Dendritic cell treated with granulocyte-macrophage colony-stimulating factor and Interleukin-4, amounts not matched to agents 40 ng/mL and 50 ng/mL, for 4 days (primary cell): Measurements from ENCODE around the gene CFAP69.

Source experiments
- H3K27ac Mint-ChIP-seq: one replicate; pipeline ENCODE4 v1.8.0; 2022; ENCODE audit warnings: mild to moderate bottlenecking, mixed read lengths
- H3K27me3 Mint-ChIP-seq: one replicate; pipeline ENCODE4 v1.8.0; 2022; ENCODE audit warnings: mild to moderate bottlenecking, mixed read lengths
- H3K36me3 Mint-ChIP-seq: one replicate; pipeline ENCODE4 v1.8.0; 2022; ENCODE audit warnings: low read depth, mixed read lengths
- H3K4me1 Mint-ChIP-seq: one replicate; pipeline ENCODE4 v1.8.0; 2022; ENCODE audit warnings: low read depth, mixed read lengths
- H3K4me3 Mint-ChIP-seq: one replicate; pipeline ENCODE4 v1.8.0; 2022; ENCODE audit warnings: mild to moderate bottlenecking, moderate library complexity, mixed read lengths
- H3K9me3 Mint-ChIP-seq: one replicate; pipeline ENCODE4 v1.8.0; 2022; ENCODE audit warnings: mixed read lengths
- intact Hi-C: fragments of 100-400 bp; cut with micrococcal nuclease; formaldehyde crosslinking; loops from one replicate; pipeline ENCODE4 v1.15.0; 2022

The CFAP69 gene

DNA sequence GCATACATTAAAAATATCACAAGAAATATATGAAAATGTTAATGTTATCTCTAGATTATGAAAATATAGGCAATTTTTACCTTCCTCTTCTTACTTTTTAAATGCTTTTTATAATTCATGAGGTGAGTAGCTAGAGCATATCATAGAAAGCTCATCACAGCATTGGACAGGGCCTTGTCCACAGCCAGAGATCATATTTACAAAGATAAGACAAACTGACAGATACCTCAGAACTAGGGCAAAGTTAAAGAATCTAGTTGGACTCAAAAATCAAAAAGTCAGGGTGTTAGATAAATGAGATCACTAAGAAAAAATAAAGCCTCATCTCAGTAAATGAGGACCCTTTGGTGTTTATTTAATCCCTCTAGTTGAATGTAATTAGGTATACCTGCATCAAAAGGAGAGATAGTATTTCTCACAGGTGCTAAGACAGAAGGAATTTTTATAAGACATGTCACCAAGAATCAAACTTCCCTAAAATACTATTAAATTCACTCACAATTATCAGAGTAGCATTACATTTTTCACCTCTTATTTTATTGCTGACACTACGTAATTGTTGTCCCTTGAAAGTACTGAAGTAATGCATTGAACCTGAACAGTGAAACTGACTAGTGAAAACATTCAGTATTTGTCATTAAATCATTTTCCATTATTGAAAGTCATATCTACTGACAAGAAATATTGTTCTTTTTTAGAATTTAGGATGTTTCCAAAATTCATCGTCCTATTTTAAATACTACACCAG is 25.6 kb downstream of the CFAP69 start:
- H3K27me3 Mint-ChIP-seq, result no peaks in the 10 kb centered on the region
- H3K9me3 Mint-ChIP-seq, result no peaks in the 10 kb centered on the region
- H3K4me3 Mint-ChIP-seq, result no peak overlapping the region
- no peaks in the 10 kb centered on the region for H3K4me1 Mint-ChIP-seq
- no peaks in the 10 kb centered on the region for H3K36me3 Mint-ChIP-seq
- intact Hi-C loops, result no loop called here
- no peak overlapping the region for H3K27ac Mint-ChIP-seq

DNA sequence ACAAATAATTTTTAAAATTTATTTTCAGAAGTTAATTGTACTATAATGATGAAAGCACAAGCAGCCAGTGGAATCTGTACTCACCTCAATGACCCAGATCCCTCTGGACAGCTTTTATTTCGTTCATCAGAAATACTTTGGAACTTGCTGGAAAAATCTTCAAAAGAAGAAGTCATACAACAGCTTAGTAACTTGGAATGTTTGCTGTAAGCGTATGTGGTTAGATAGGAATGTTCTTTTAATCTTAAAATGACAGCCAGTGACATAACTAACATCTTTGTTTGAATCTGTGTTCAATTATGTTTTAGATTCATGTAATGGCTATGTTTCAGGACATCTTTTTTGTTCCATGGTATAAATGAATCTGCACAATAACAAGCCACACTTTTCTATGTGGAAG is 26.8 kb downstream of the CFAP69 start:
- Mint-ChIP-seq H3K27me3 (no peaks in the 10 kb centered on the region), H3K4me3 (no peak overlapping the region), H3K36me3 (no peaks in the 10 kb centered on the region), H3K4me1 (no peaks in the 10 kb centered on the region), H3K27ac (no peak overlapping the region), H3K9me3 (no peaks in the 10 kb centered on the region)
- intact Hi-C loops, result no loop called here

- intact Hi-C loops, result no loop called here
- H3K27ac Mint-ChIP-seq, result no peak overlapping the region
- H3K9me3 Mint-ChIP-seq, result no peaks in the 10 kb centered on the region
- no peaks in the 10 kb centered on the region for H3K4me1 Mint-ChIP-seq
- no peaks in the 10 kb centered on the region for H3K36me3 Mint-ChIP-seq
- no peaks in the 10 kb centered on the region for H3K27me3 Mint-ChIP-seq
- H3K4me3 Mint-ChIP-seq, result no peak overlapping the region
Observed at GRCh38 chr7:90272242-90272641, 27.3 kb downstream of the CFAP69 start.

- H3K9me3 Mint-ChIP-seq, result no peaks in the 10 kb centered on the region
- H3K4me3 Mint-ChIP-seq, result no peak overlapping the region
- H3K4me1 Mint-ChIP-seq, result no peaks in the 10 kb centered on the region
- H3K36me3 Mint-ChIP-seq, result no peaks in the 10 kb centered on the region
- intact Hi-C loops, result no loop called here
- no peaks in the 10 kb centered on the region for H3K27me3 Mint-ChIP-seq
- H3K27ac Mint-ChIP-seq, result no peak overlapping the region
Observed at GRCh38 chr7:90274161-90274560, 29.2 kb downstream of the CFAP69 start.

- intact Hi-C loops, result no loop called here
Observed at GRCh38 chr7:90276033-90276728, 31.2 kb downstream of the CFAP69 start.

GRCh38 chr7:90288154-90288553 is 43.2 kb downstream of the CFAP69 start:
- no peaks in the 10 kb centered on the region for H3K27me3 Mint-ChIP-seq
- H3K4me1 Mint-ChIP-seq, result peaks cover 16% of the 10 kb centered on the region
- intact Hi-C loops, result no loop called here
- no peak overlapping the region for H3K4me3 Mint-ChIP-seq
- no peaks in the 10 kb centered on the region for H3K36me3 Mint-ChIP-seq
- H3K9me3 Mint-ChIP-seq, result peaks cover under 1% of the 10 kb centered on the region
- H3K27ac Mint-ChIP-seq, result no peak overlapping the region

More at GRCh38 chr7:90276033-90276728, 31.2 kb downstream of the CFAP69 start:
- H3K36me3 Mint-ChIP-seq, result no peaks in the 10 kb centered on the region
- no peak overlapping the region for H3K4me3 Mint-ChIP-seq
- H3K9me3 Mint-ChIP-seq, result no peaks in the 10 kb centered on the region
- no peaks in the 10 kb centered on the region for H3K4me1 Mint-ChIP-seq
- no peak overlapping the region for H3K27ac Mint-ChIP-seq
- H3K27me3 Mint-ChIP-seq, result no peaks in the 10 kb centered on the region

- Mint-ChIP-seq H3K4me1 (peaks cover 13% of the 10 kb centered on the region), H3K27me3 (no peaks in the 10 kb centered on the region), H3K4me3 (peak overlapping the region; percentile 30), H3K9me3 (peaks cover 7% of the 10 kb centered on the region), H3K36me3 (no peaks in the 10 kb centered on the region), H3K27ac (no peak overlapping the region)
- intact Hi-C loops, result no loop called here
Observed at GRCh38 chr7:90290244-90291113, 45.5 kb downstream of the CFAP69 start.

GRCh38 chr7:90298145-90299038 is 53.4 kb downstream of the CFAP69 start:
- Mint-ChIP-seq H3K27me3 (no peaks in the 10 kb centered on the region), H3K36me3 (no peaks in the 10 kb centered on the region)
- intact Hi-C loops, result no loop called here

GRCh38 chr7:90303241-90303640 is 58.3 kb downstream of the CFAP69 start:
- Mint-ChIP-seq H3K4me1 (no peaks in the 10 kb centered on the region), H3K36me3 (no peaks in the 10 kb centered on the region), H3K27me3 (no peaks in the 10 kb centered on the region), H3K4me3 (no peak overlapping the region), H3K27ac (no peak overlapping the region), H3K9me3 (no peaks in the 10 kb centered on the region)
- intact Hi-C loops, result no loop called here

More at GRCh38 chr7:90298145-90299038, 53.4 kb downstream of the CFAP69 start:
- Mint-ChIP-seq H3K27ac (no peak overlapping the region), H3K4me1 (no peaks in the 10 kb centered on the region), H3K9me3 (peaks cover 4% of the 10 kb centered on the region), H3K4me3 (no peak overlapping the region)

DNA sequence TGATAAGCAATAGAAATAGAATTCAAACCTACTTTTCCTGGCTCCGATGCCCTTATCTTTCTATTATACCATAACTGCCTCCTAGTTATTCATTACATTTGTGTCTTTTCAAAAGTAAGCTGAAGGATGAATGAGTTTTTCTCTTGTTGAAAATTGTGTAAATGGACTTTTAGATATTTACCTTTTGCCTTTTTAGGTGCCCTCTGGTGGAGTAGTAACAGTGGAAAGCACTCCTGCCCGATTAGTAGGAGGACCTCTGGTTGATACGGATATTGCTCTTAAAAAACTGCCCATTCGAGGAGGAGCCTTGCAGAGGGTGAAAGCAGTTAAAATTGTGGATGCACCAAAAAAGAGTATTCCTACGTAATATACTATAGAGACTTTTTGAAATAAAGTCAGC is 64.9 kb downstream of the CFAP69 start:
- no peaks in the 10 kb centered on the region for H3K27me3 Mint-ChIP-seq
- no peak overlapping the region for H3K4me3 Mint-ChIP-seq
- intact Hi-C loops, result no loop called here
- no peaks in the 10 kb centered on the region for H3K36me3 Mint-ChIP-seq
- H3K9me3 Mint-ChIP-seq, result no peaks in the 10 kb centered on the region
- H3K4me1 Mint-ChIP-seq, result no peaks in the 10 kb centered on the region
- no peak overlapping the region for H3K27ac Mint-ChIP-seq

DNA sequence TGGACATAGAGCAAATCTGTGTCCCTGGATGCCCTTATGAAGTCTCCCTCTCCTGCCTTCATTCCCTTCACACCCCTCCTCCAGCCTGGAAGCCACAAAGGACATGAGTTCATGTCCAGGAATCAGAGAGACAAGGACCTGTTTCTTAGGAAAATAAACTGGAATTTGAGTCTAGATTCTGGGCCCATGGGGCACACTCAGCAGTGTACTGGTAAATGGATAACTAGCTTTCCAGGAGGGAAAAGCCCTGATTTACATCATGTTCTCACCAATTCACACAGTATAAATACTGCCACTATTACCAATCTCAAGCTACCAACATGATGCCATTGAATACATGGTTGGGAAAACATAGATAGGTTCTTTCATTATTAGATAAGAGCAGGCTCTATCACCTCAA is 66.2 kb downstream of the CFAP69 start:
- H3K4me3 Mint-ChIP-seq, result no peak overlapping the region
- no peak overlapping the region for H3K27ac Mint-ChIP-seq
- no peaks in the 10 kb centered on the region for H3K9me3 Mint-ChIP-seq
- H3K27me3 Mint-ChIP-seq, result no peaks in the 10 kb centered on the region
- no peaks in the 10 kb centered on the region for H3K36me3 Mint-ChIP-seq
- H3K4me1 Mint-ChIP-seq, result no peaks in the 10 kb centered on the region
- intact Hi-C loops, result no loop called here

DNA sequence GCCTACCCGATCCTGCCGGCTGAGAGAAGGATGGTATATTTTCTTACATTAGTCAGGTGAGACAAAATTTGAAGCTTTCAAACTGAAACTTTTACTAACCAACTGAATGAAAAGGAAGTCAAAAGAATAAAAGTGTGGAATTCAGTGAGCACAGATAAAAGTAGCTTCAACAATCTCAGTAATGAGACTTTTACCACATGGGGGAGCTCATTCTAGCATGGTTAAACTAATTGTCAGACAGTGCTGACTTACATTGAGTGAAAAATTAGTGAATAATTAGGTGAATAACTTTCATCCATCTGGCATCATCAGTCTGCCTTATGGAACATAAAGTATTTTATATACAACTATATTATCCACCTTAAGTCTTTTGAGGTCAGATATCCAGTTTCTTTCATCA is 67.8 kb downstream of the CFAP69 start:
- Mint-ChIP-seq H3K4me3 (no peak overlapping the region), H3K4me1 (no peaks in the 10 kb centered on the region), H3K36me3 (no peaks in the 10 kb centered on the region), H3K27ac (no peak overlapping the region), H3K27me3 (peaks cover 2% of the 10 kb centered on the region), H3K9me3 (no peaks in the 10 kb centered on the region)
- intact Hi-C loops, result no loop called here

DNA sequence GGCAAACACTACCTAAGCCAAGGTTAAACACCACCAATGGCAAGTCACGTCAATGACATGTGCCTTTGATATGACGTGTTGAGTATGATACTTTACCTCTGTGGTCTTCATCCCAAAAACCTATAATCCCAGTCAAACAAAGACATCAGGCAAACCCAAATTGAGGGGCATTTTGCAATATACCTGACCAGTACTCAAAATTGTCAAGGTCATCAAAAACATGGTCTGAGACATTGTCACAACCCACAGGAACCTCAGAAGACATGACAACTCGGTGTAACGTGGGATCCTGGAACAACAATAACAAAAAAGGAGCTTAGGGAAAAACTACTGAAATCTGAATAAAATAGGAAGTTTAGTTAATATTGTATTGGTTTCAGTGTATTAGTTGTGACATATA is 68.9 kb downstream of the CFAP69 start:
- H3K4me3 Mint-ChIP-seq, result no peak overlapping the region
- intact Hi-C loops, result no loop called here

More for the DNA sequence above, 68.9 kb downstream of the CFAP69 start:
- peak overlapping the region; percentile 40 for H3K27ac Mint-ChIP-seq
- H3K27me3 Mint-ChIP-seq, result peaks cover 6% of the 10 kb centered on the region
- no peaks in the 10 kb centered on the region for H3K4me1 Mint-ChIP-seq
- no peaks in the 10 kb centered on the region for H3K9me3 Mint-ChIP-seq
- no peaks in the 10 kb centered on the region for H3K36me3 Mint-ChIP-seq
